HCT116 (cell line): ENCODE measurements around the gene LRP1B. TPM values are rescaled to one million over a fixed set of nuclear protein-coding genes. Genes with fewer than 3 reads are reported as not detected.

ENCODE experiments used
- ATAC-seq: fragments of 200-7000 bp; cut with Tn5 transposase; 2 replicates; pipeline ENCODE4 v1.9.1; 2020; ENCODE audit warnings: mild to moderate bottlenecking, moderate library complexity
- BruUV-seq: library from RNA; stranded (reverse); fragments of 400-500 nt; replicated peaks from 2 replicates; lab custom pipeline; 2021; lab: Mats Ljungman, UMichigan
- CTCF ChIA-PET: fragments of 300-600 bp; sonication (Branson Sonifier 250); formaldehyde crosslinking; loops from one replicate; lab custom pipeline; 2021; ENCODE audit warnings: antibody characterized with exemption; lab: Charles Lee
- POLR2A ChIA-PET: fragments of 300-600, 350-600 bp; sonication (Branson Sonifier 250); formaldehyde crosslinking; loops from one replicate; lab custom pipeline; 2021; ENCODE audit warnings: antibody characterized with exemption; lab: Charles Lee
- RAD21 ChIA-PET, 2 experiments: fragments of 300-600 bp; sonication (Branson Sonifier 250); formaldehyde crosslinking; loops; one replicate each; lab custom pipeline; 2023; ENCODE audit warnings: low total read pairs in 2 of 2; ENCODE audit not compliant: uncharacterized antibody in 2 of 2, unreplicated experiment in 2 of 2, low non-redundant PET in 1 of 2; lab: Charles Lee
- DNase-seq: peaks from one replicate; pipeline ENCODE4 v3.0.0-alpha.2; 2010; ENCODE audit warnings: low read depth, low spot score
- H2AFZ ChIP-seq: fragments of 200-600 bp; shearing (Covaris generic), sonication (generic); 2 replicates; pipeline ENCODE4 v1.6.1; 2017; ENCODE audit warnings: low read depth, mixed run types, mixed read lengths, antibody characterized with exemption, low read length; ENCODE audit not compliant: poor library complexity, severe bottlenecking
- H3K27ac ChIP-seq: 2 replicates; pipeline ENCODE4 v1.5.1; 2012; ENCODE audit warnings: low read depth, low read length
- H3K27me3 ChIP-seq: fragments of 200-600 bp; sonication (generic); 2 replicates; pipeline ENCODE4 v1.6.1; 2016; ENCODE audit warnings: mixed run types, low read length, mixed read lengths; ENCODE audit not compliant: insufficient read depth
- H3K36me3 ChIP-seq, 2 experiments: fragments of 200-500 bp in 1 of 2; fragments of 200-600 bp in 1 of 2; sonication (Bioruptor generic) in 1 of 2; sonication (generic) in 1 of 2; 2 replicates each; pipeline versions ENCODE4 v1.5.1 to v1.6.1; 2014 to 2016; ENCODE audit warnings: low read length in 2 of 2, inconsistent platforms in 1 of 2, mixed read lengths in 1 of 2, mixed run types in 1 of 2; ENCODE audit not compliant: insufficient read depth in 2 of 2, control insufficient read depth in 1 of 2
- H3K4me1 ChIP-seq, 2 experiments: fragments of 200-600 bp in 1 of 2; sonication (generic) in 1 of 2; 2 replicates each; pipeline versions ENCODE4 v1.5.1 to v1.6.1; 2012 to 2017; ENCODE audit warnings: low read length in 2 of 2, inconsistent platforms in 1 of 2, mild to moderate bottlenecking in 1 of 2, mixed read lengths in 1 of 2, mixed run types in 1 of 2, moderate library complexity in 1 of 2; ENCODE audit not compliant: insufficient read depth in 2 of 2, control insufficient read depth in 1 of 2
- H3K4me2 ChIP-seq: fragments of 200-600 bp; sonication (generic); 2 replicates; pipeline ENCODE4 v1.6.1; 2017; ENCODE audit warnings: mixed run types, low read length, mixed read lengths
- H3K4me3 ChIP-seq, 2 experiments: fragments of 200-600 bp in 1 of 2; sonication (generic) in 1 of 2; replicated peaks in 1 of 2; 2 replicates each; pipeline ENCODE4 v1.5.1; 2011 to 2016; ENCODE audit warnings: low read length in 2 of 2, control low read depth in 1 of 2, low read depth in 1 of 2, mild to moderate bottlenecking in 1 of 2, mixed read lengths in 1 of 2, mixed run types in 1 of 2
- H3K79me2 ChIP-seq: fragments of 200-600 bp; sonication (generic); 2 replicates; pipeline ENCODE4 v1.6.1; 2017; ENCODE audit warnings: mild to moderate bottlenecking, mixed run types, low read length, moderate library complexity, mixed read lengths; ENCODE audit not compliant: insufficient read depth
- H3K9ac ChIP-seq: fragments of 200-600 bp; sonication (generic); 2 replicates; pipeline ENCODE4 v1.6.1; 2016; ENCODE audit warnings: low read length, mixed read lengths
- H3K9me2 ChIP-seq: fragments of 200-600 bp; sonication (generic), shearing (Covaris generic); 2 replicates; pipeline ENCODE4 v1.6.1; 2017; ENCODE audit warnings: mixed run types, mild to moderate bottlenecking, moderate library complexity; ENCODE audit not compliant: insufficient read depth
- H3K9me3 ChIP-seq, 2 experiments: fragments of 200-500 bp in 1 of 2; fragments of 200-600 bp in 1 of 2; sonication (Bioruptor generic) in 1 of 2; sonication (generic) in 1 of 2; 2 replicates each; pipeline ENCODE4 v1.6.1; 2014 to 2017; ENCODE audit warnings: low read length in 2 of 2, mixed read lengths in 2 of 2, inconsistent platforms in 1 of 2, low read depth in 1 of 2, mild to moderate bottlenecking in 1 of 2, mixed run types in 1 of 2, moderate library complexity in 1 of 2; ENCODE audit not compliant: control insufficient read depth in 1 of 2, insufficient read depth in 1 of 2
- H4K20me1 ChIP-seq: fragments of 200-600 bp; sonication (generic), shearing (Covaris generic); 2 replicates; pipeline ENCODE4 v1.6.1; 2017; ENCODE audit warnings: mixed run types, mild to moderate bottlenecking, moderate library complexity; ENCODE audit not compliant: insufficient read depth
- CBX3 ChIP-seq: IDR thresholded peaks from 2 replicates; pipeline ENCODE4 v1.6.1; 2012; ENCODE audit warnings: low read depth
- EZH2 ChIP-seq: fragments of 200-600 bp; sonication (generic); IDR thresholded peaks from 2 replicates; pipeline ENCODE4 v1.6.1; 2017; ENCODE audit warnings: antibody characterized with exemption, mixed run types
- EZH2phosphoT487 ChIP-seq: fragments of 200-600 bp; IDR thresholded peaks from 2 replicates; pipeline ENCODE4 v1.6.1; 2018; ENCODE audit warnings: antibody characterized with exemption, borderline replicate concordance
- FOSL1 ChIP-seq: IDR thresholded peaks from 2 replicates; pipeline ENCODE4 v1.6.1; 2012; ENCODE audit warnings: low read depth
- JUND ChIP-seq: IDR thresholded peaks from 2 replicates; pipeline ENCODE4 v1.6.1; 2012
- POLR2AphosphoS5 ChIP-seq: IDR thresholded peaks from 2 replicates; pipeline ENCODE4 v1.6.1; 2011; ENCODE audit warnings: mild to moderate bottlenecking, low read depth, low read length, moderate library complexity
- SP1 ChIP-seq: IDR thresholded peaks from 2 replicates; pipeline ENCODE4 v1.6.1; 2012; ENCODE audit warnings: low read depth
- SRF ChIP-seq: IDR thresholded peaks from 2 replicates; pipeline ENCODE4 v1.6.1; 2012; ENCODE audit warnings: low read depth
- YY1 ChIP-seq: IDR thresholded peaks from 2 replicates; pipeline ENCODE4 v1.6.1; 2011; ENCODE audit warnings: low read length, low read depth, moderate library complexity, mild to moderate bottlenecking; ENCODE audit not compliant: insufficient replicate concordance; ENCODE audit errors: extremely low read depth
- ZNF274 ChIP-seq: fragments of 200-500 bp; sonication (Bioruptor generic); IDR thresholded peaks from 2 replicates; pipeline ENCODE4 v1.6.1; 2014; ENCODE audit warnings: mild to moderate bottlenecking, low read depth, low read length, inconsistent platforms
- intact Hi-C: fragments of 100-400 bp; cut with micrococcal nuclease; formaldehyde crosslinking; loops from 2 replicates; pipeline ENCODE4 v1.10.0; 2022
- total RNA-seq: library from RNA; stranded (reverse); gene quantifications from one replicate; pipeline ENCODE4 v1.2.1, GENCODE V29; 2021; ENCODE audit not compliant: unreplicated experiment
- TF ChIP-seq, protein P1 (sequence below): IDR thresholded peaks from 2 replicates; pipeline ENCODE4 v1.6.1; 2012
- TF ChIP-seq, protein P2 (sequence below): IDR thresholded peaks from 2 replicates; pipeline ENCODE4 v1.6.1; 2012; ENCODE audit warnings: low read depth
- TF ChIP-seq, protein P3 (sequence below): IDR thresholded peaks from 2 replicates; pipeline ENCODE4 v1.6.1; 2011; ENCODE audit warnings: mild to moderate bottlenecking, low read length, moderate library complexity; ENCODE audit not compliant: insufficient replicate concordance; ENCODE audit errors: extremely low read depth
- TF ChIP-seq, protein P4 (sequence below), 3 experiments: fragments of 200-600 bp in 1 of 3; sonication (generic) in 1 of 3; IDR thresholded peaks in 2 of 3; conservative IDR thresholded peaks in 1 of 3; 2 replicates each; pipeline ENCODE4 v1.5.1; 2012 to 2017; ENCODE audit warnings: low read depth in 2 of 3, low read length in 2 of 3, antibody characterized with exemption in 1 of 3, borderline replicate concordance in 1 of 3, control low read depth in 1 of 3, mild to moderate bottlenecking in 1 of 3, mixed read lengths in 1 of 3, mixed run types in 1 of 3, moderate library complexity in 1 of 3; ENCODE audit not compliant: insufficient read depth in 1 of 3

LRP1B gene
- total RNA-seq, 1 experiment from 2014 or later: 0.34 TPM

DNA sequence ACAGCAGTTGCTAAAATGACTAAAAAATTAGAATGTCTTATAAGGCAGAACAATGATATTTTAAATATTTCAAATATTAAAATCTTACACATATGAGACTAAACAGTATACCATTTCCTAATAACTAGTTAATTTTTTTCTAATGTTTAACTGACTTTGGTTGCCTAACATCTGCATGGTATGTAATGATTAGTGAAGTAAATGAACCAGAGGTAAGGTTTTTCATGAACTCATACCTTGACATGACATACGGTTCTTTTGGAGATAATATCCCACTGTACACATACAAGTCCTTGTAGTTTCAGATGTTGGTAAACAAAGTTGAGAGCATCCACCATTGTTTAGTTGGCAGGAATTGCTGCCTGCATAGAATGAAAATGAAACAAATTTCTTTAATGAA lies 1360.2 kb downstream of the LRP1B start:
- no peaks in the 10 kb centered on the region for H4K20me1 ChIP-seq
- no peaks in the 10 kb centered on the region; the same call in 1 of the 2 replicates for H3K9me2 ChIP-seq
- no peaks in the 10 kb centered on the region for H3K27me3 ChIP-seq
- no peak overlapping the region for H2AFZ ChIP-seq
- H3K79me2 ChIP-seq: no peaks in the 10 kb centered on the region
- no peak for DNase-seq
- H3K27ac ChIP-seq: no peak overlapping the region
- no peaks in the 10 kb centered on the region for H3K4me1 ChIP-seq
- no peak overlapping the region for H3K4me2 ChIP-seq
- POLR2A ChIA-PET: no interaction called here
- RAD21 ChIA-PET: no interaction called here
- BruUV-seq: no TSS peak
- TF ChIP-seq, protein P1, sequence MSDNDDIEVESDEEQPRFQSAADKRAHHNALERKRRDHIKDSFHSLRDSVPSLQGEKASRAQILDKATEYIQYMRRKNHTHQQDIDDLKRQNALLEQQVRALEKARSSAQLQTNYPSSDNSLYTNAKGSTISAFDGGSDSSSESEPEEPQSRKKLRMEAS: no peak
- TF ChIP-seq JUND (no peak), ZNF274 (no peak), CBX3 (no peak), POLR2AphosphoS5 (no peak), FOSL1 (no peak), EZH2 (no peak), SRF (no peak), YY1 (no peak), SP1 (no peak), EZH2phosphoT487 (no peak)
- TF ChIP-seq, protein P2, sequence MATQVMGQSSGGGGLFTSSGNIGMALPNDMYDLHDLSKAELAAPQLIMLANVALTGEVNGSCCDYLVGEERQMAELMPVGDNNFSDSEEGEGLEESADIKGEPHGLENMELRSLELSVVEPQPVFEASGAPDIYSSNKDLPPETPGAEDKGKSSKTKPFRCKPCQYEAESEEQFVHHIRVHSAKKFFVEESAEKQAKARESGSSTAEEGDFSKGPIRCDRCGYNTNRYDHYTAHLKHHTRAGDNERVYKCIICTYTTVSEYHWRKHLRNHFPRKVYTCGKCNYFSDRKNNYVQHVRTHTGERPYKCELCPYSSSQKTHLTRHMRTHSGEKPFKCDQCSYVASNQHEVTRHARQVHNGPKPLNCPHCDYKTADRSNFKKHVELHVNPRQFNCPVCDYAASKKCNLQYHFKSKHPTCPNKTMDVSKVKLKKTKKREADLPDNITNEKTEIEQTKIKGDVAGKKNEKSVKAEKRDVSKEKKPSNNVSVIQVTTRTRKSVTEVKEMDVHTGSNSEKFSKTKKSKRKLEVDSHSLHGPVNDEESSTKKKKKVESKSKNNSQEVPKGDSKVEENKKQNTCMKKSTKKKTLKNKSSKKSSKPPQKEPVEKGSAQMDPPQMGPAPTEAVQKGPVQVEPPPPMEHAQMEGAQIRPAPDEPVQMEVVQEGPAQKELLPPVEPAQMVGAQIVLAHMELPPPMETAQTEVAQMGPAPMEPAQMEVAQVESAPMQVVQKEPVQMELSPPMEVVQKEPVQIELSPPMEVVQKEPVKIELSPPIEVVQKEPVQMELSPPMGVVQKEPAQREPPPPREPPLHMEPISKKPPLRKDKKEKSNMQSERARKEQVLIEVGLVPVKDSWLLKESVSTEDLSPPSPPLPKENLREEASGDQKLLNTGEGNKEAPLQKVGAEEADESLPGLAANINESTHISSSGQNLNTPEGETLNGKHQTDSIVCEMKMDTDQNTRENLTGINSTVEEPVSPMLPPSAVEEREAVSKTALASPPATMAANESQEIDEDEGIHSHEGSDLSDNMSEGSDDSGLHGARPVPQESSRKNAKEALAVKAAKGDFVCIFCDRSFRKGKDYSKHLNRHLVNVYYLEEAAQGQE: no peak
- TF ChIP-seq, protein P3, sequence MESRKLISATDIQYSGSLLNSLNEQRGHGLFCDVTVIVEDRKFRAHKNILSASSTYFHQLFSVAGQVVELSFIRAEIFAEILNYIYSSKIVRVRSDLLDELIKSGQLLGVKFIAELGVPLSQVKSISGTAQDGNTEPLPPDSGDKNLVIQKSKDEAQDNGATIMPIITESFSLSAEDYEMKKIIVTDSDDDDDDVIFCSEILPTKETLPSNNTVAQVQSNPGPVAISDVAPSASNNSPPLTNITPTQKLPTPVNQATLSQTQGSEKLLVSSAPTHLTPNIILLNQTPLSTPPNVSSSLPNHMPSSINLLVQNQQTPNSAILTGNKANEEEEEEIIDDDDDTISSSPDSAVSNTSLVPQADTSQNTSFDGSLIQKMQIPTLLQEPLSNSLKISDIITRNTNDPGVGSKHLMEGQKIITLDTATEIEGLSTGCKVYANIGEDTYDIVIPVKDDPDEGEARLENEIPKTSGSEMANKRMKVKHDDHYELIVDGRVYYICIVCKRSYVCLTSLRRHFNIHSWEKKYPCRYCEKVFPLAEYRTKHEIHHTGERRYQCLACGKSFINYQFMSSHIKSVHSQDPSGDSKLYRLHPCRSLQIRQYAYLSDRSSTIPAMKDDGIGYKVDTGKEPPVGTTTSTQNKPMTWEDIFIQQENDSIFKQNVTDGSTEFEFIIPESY: no peak
- TF ChIP-seq, protein P4, sequence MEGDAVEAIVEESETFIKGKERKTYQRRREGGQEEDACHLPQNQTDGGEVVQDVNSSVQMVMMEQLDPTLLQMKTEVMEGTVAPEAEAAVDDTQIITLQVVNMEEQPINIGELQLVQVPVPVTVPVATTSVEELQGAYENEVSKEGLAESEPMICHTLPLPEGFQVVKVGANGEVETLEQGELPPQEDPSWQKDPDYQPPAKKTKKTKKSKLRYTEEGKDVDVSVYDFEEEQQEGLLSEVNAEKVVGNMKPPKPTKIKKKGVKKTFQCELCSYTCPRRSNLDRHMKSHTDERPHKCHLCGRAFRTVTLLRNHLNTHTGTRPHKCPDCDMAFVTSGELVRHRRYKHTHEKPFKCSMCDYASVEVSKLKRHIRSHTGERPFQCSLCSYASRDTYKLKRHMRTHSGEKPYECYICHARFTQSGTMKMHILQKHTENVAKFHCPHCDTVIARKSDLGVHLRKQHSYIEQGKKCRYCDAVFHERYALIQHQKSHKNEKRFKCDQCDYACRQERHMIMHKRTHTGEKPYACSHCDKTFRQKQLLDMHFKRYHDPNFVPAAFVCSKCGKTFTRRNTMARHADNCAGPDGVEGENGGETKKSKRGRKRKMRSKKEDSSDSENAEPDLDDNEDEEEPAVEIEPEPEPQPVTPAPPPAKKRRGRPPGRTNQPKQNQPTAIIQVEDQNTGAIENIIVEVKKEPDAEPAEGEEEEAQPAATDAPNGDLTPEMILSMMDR (IDR thresholded peaks at IDR 0.05 in 2 of 3, conservative IDR thresholded peaks at IDR 0.05 in 1 of 3; ENCODE audit: borderline replicate concordance in 1 of 3, insufficient read depth in 1 of 3, low read depth in 2 of 3, low read length in 2 of 3): no peak
- TF ChIP-seq, all 23 proteins: peak for 0
- H3K9me3 ChIP-seq: no peaks in the 10 kb centered on the region
- CTCF ChIA-PET: no interaction called here
- no peak for ATAC-seq
- no peaks in the 10 kb centered on the region for H3K36me3 ChIP-seq
- intact Hi-C loops: no loop called here
- no peak overlapping the region for H3K4me3 ChIP-seq
- H3K9ac ChIP-seq: no peak overlapping the region
